WTC11 (cell line): Measurements from ENCODE around the gene CBX7. TPM values are rescaled to one million over a fixed set of nuclear protein-coding genes. Genes with fewer than 3 reads are reported as not detected.

Source experiments
- ATAC-seq: fragments of 200-7000 bp; cut with Tn5 transposase; 2 replicates; pipeline ENCODE4 v1.10.0; 2021; ENCODE audit warnings: mild to moderate bottlenecking, moderate library complexity
- CTCF ChIA-PET: fragments of 300-600 bp; sonication (Branson Sonifier 250); formaldehyde crosslinking; loops from one replicate; lab custom pipeline; 2021; ENCODE audit warnings: antibody characterized with exemption; lab: Charles Lee
- POLR2A ChIA-PET: fragments of 350-600 bp; sonication (Branson Sonifier 250); formaldehyde crosslinking; loops from one replicate; lab custom pipeline; 2021; ENCODE audit warnings: antibody characterized with exemption; lab: Charles Lee
- DNase-seq: peaks from one replicate; pipeline ENCODE4 v3.0.0; 2021; ENCODE audit warnings: low spot score
- H3K27ac Mint-ChIP-seq: 2 replicates; pipeline ENCODE4 v1.8.0; 2021; ENCODE audit warnings: mixed read lengths
- H3K27me3 Mint-ChIP-seq: 2 replicates; pipeline ENCODE4 v1.8.0; 2021; ENCODE audit warnings: low read depth, mild to moderate bottlenecking, moderate library complexity, mixed read lengths
- H3K36me3 Mint-ChIP-seq: 2 replicates; pipeline ENCODE4 v1.8.0; 2021; ENCODE audit warnings: mixed read lengths
- H3K4me1 Mint-ChIP-seq: 2 replicates; pipeline ENCODE4 v1.8.0; 2022; ENCODE audit warnings: mixed read lengths
- H3K4me3 Mint-ChIP-seq: 2 replicates; pipeline ENCODE4 v1.8.0; 2021; ENCODE audit warnings: mild to moderate bottlenecking, moderate library complexity, mixed read lengths
- H3K9me3 Mint-ChIP-seq: 2 replicates; pipeline ENCODE4 v1.8.0; 2021; ENCODE audit warnings: mixed read lengths
- CBFB ChIP-seq: sonication (generic); formaldehyde crosslinking; IDR thresholded peaks from 2 replicates; pipeline ENCODE4 v1.8.1; 2022; ENCODE audit warnings: mild to moderate bottlenecking, low read depth, missing genetic modification reagents
- E2F5 ChIP-seq: sonication (generic); formaldehyde crosslinking; IDR thresholded peaks from 2 replicates; pipeline ENCODE4 v1.8.1; 2022; ENCODE audit warnings: mild to moderate bottlenecking, moderate library complexity, missing genetic modification reagents
- GABPB1 ChIP-seq: sonication (generic); formaldehyde crosslinking; IDR thresholded peaks from 2 replicates; pipeline ENCODE4 v1.8.1; 2023; ENCODE audit warnings: mild to moderate bottlenecking, missing genetic modification reagents
- GRHL2 ChIP-seq: fragments of 250-450 bp; sonication (Bioruptor Pico); IDR thresholded peaks from 2 replicates; pipeline ENCODE4 v1.8.0; 2022; ENCODE audit warnings: mild to moderate bottlenecking, moderate library complexity; ENCODE audit not compliant: insufficient replicate concordance, severe bottlenecking
- JUN ChIP-seq: sonication (generic); formaldehyde crosslinking; IDR thresholded peaks from 2 replicates; pipeline ENCODE4 v1.8.0; 2023; ENCODE audit warnings: mild to moderate bottlenecking, missing genetic modification reagents
- MYBL2 ChIP-seq: sonication (generic); formaldehyde crosslinking; IDR thresholded peaks from 2 replicates; pipeline ENCODE4 v1.8.1; 2023; ENCODE audit warnings: mild to moderate bottlenecking, moderate library complexity, missing genetic modification reagents
- NR2C2 ChIP-seq: sonication (generic); formaldehyde crosslinking; IDR thresholded peaks from 2 replicates; pipeline ENCODE4 v1.8.0; 2022; ENCODE audit warnings: mild to moderate bottlenecking, missing genetic modification reagents
- OVOL2 ChIP-seq: fragments of 250-450 bp; sonication (Bioruptor Pico); IDR thresholded peaks from 2 replicates; pipeline ENCODE4 v1.9.0; 2021; ENCODE audit warnings: mild to moderate bottlenecking, borderline replicate concordance
- RELA ChIP-seq: sonication (generic); formaldehyde crosslinking; IDR thresholded peaks from 2 replicates; pipeline ENCODE4 v1.8.1; 2022; ENCODE audit warnings: missing genetic modification reagents, mild to moderate bottlenecking, borderline replicate concordance
- ZBTB21 ChIP-seq: sonication (generic); formaldehyde crosslinking; IDR thresholded peaks from 2 replicates; pipeline ENCODE4 v1.8.1; 2023; ENCODE audit warnings: mild to moderate bottlenecking, missing genetic modification reagents, borderline replicate concordance
- ZNF219 ChIP-seq: sonication (generic); formaldehyde crosslinking; IDR thresholded peaks from 2 replicates; pipeline ENCODE4 v1.8.0; 2023; ENCODE audit warnings: missing genetic modification reagents, mild to moderate bottlenecking, borderline replicate concordance
- ZNF671 ChIP-seq: fragments of 250-450 bp; sonication (Bioruptor Pico); IDR thresholded peaks from 2 replicates; pipeline ENCODE4 v1.8.0; 2021; ENCODE audit warnings: mild to moderate bottlenecking
- total RNA-seq: library from RNA; stranded (reverse); gene quantifications from 3 replicates; pipeline ENCODE4 v1.2.3, GENCODE V29; 2021
- TF ChIP-seq, protein P1 (sequence below): fragments of 250-450 bp; sonication (Bioruptor Pico); IDR thresholded peaks from 2 replicates; pipeline ENCODE4 v1.9.0; 2021; ENCODE audit warnings: mild to moderate bottlenecking
- TF ChIP-seq, protein P2 (sequence below): sonication (generic); formaldehyde crosslinking; IDR thresholded peaks from 2 replicates; pipeline ENCODE4 v1.8.0; 2022; ENCODE audit warnings: mild to moderate bottlenecking, missing genetic modification reagents
- TF ChIP-seq, protein P3 (sequence below): sonication (generic); formaldehyde crosslinking; conservative IDR thresholded peaks from 2 replicates; pipeline ENCODE4 v1.8.1; 2022; ENCODE audit warnings: mild to moderate bottlenecking, missing genetic modification reagents
- TF ChIP-seq, protein P4 (sequence below): sonication (generic); formaldehyde crosslinking; IDR thresholded peaks from 2 replicates; pipeline ENCODE4 v1.8.0; 2023; ENCODE audit warnings: missing genetic modification reagents, mild to moderate bottlenecking, borderline replicate concordance
- TF ChIP-seq, protein P5 (sequence below): sonication (generic); formaldehyde crosslinking; IDR thresholded peaks from 2 replicates; pipeline ENCODE4 v1.8.1; 2022; ENCODE audit warnings: missing genetic modification reagents, borderline replicate concordance
- TF ChIP-seq, protein P6 (sequence below): sonication (generic); formaldehyde crosslinking; IDR thresholded peaks from 2 replicates; pipeline ENCODE4 v1.8.1; 2022; ENCODE audit warnings: low read depth, mild to moderate bottlenecking, moderate library complexity, missing genetic modification reagents, borderline replicate concordance

CBX7 gene
- total RNA-seq, 1 experiment from 2014 or later = 10.6 TPM

DNA sequence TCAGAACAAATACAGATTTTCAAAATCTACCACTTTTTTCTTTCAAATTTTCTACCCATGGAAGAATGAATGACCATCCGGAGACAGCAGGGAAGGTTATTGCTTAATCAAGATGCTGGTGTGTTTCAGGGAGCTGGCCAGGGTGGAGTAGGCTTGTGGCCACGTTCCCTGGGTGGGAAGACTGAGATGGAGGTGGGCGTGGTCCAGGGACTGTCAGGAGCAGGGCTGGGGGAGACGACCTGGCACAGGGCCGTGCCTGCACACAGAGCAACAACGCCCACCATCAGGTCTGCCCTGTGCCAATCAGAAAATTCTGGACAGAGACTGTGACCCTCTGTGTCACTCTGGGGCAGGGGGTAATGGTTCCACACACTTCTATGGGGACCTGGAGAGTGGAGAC lies 62.6 kb downstream of the CBX7 start:
- CTCF ChIA-PET = no interaction called here
- 0 out of 2 replicates have a peak overlapping the region, but pooled peaks have one; percentile 68 for H3K27ac Mint-ChIP-seq
- no peak for ATAC-seq

DNA sequence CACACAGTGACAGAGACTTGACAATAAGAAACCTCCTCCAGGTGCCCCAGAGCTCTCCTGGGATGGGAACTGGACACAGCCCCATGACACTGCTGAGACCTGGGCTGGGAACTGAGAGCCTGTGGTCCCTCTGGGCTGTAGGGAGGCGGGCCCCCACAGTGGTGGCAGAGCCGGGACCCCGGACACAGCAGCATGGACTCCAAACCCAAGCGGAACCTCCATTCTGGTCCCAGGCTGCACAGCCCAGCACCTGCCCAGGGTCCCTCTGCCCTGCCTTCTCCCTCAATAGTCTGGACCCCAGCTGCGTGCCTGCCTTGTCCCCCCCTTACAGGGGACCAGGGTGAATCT lies 63.8 kb downstream of the CBX7 start:
- Mint-ChIP-seq H3K4me3 (no peak overlapping the region), H3K9me3 (no peaks in the 10 kb centered on the region), H3K27ac (peak overlapping the region; percentile 48), H3K4me1 (peaks cover 17% of the 10 kb centered on the region), H3K27me3 (peaks cover 3% of the 10 kb centered on the region; the same call in 1 of the 2 replicates), H3K36me3 (no peaks in the 10 kb centered on the region)
- TF ChIP-seq, protein P1, sequence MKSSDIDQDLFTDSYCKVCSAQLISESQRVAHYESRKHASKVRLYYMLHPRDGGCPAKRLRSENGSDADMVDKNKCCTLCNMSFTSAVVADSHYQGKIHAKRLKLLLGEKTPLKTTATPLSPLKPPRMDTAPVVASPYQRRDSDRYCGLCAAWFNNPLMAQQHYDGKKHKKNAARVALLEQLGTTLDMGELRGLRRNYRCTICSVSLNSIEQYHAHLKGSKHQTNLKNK (CRISPR knock-in tag) = no peak
- TF ChIP-seq GRHL2 (no peak), MYBL2 (no peak), JUN (CRISPR knock-in tag) (no peak), OVOL2 (CRISPR knock-in tag) (no peak), NR2C2 (CRISPR knock-in tag) (no peak)
- TF ChIP-seq, protein P2, sequence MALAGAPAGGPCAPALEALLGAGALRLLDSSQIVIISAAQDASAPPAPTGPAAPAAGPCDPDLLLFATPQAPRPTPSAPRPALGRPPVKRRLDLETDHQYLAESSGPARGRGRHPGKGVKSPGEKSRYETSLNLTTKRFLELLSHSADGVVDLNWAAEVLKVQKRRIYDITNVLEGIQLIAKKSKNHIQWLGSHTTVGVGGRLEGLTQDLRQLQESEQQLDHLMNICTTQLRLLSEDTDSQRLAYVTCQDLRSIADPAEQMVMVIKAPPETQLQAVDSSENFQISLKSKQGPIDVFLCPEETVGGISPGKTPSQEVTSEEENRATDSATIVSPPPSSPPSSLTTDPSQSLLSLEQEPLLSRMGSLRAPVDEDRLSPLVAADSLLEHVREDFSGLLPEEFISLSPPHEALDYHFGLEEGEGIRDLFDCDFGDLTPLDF = no peak
- TF ChIP-seq, protein P3, sequence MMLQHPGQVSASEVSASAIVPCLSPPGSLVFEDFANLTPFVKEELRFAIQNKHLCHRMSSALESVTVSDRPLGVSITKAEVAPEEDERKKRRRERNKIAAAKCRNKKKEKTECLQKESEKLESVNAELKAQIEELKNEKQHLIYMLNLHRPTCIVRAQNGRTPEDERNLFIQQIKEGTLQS = no peak
- TF ChIP-seq, protein P4, sequence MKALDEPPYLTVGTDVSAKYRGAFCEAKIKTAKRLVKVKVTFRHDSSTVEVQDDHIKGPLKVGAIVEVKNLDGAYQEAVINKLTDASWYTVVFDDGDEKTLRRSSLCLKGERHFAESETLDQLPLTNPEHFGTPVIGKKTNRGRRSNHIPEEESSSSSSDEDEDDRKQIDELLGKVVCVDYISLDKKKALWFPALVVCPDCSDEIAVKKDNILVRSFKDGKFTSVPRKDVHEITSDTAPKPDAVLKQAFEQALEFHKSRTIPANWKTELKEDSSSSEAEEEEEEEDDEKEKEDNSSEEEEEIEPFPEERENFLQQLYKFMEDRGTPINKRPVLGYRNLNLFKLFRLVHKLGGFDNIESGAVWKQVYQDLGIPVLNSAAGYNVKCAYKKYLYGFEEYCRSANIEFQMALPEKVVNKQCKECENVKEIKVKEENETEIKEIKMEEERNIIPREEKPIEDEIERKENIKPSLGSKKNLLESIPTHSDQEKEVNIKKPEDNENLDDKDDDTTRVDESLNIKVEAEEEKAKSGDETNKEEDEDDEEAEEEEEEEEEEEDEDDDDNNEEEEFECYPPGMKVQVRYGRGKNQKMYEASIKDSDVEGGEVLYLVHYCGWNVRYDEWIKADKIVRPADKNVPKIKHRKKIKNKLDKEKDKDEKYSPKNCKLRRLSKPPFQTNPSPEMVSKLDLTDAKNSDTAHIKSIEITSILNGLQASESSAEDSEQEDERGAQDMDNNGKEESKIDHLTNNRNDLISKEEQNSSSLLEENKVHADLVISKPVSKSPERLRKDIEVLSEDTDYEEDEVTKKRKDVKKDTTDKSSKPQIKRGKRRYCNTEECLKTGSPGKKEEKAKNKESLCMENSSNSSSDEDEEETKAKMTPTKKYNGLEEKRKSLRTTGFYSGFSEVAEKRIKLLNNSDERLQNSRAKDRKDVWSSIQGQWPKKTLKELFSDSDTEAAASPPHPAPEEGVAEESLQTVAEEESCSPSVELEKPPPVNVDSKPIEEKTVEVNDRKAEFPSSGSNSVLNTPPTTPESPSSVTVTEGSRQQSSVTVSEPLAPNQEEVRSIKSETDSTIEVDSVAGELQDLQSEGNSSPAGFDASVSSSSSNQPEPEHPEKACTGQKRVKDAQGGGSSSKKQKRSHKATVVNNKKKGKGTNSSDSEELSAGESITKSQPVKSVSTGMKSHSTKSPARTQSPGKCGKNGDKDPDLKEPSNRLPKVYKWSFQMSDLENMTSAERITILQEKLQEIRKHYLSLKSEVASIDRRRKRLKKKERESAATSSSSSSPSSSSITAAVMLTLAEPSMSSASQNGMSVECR = no peak
- ChIA-PET CTCF (interaction anchor here (0.9 kb wide), 1 partner anchor 320 kb away, joined by 4 read pairs; no protein-coding TSS in a partner anchor), POLR2A (no interaction called here)
- DNase-seq = no peak
- no peak for ATAC-seq

More for the DNA sequence above, 62.6 kb downstream of the CBX7 start:
- TF ChIP-seq CBFB = no peak
- no peak for TF ChIP-seq ZNF219 (CRISPR knock-in tag)
- TF ChIP-seq NR2C2 (CRISPR knock-in tag) = no peak
- TF ChIP-seq, protein P5, sequence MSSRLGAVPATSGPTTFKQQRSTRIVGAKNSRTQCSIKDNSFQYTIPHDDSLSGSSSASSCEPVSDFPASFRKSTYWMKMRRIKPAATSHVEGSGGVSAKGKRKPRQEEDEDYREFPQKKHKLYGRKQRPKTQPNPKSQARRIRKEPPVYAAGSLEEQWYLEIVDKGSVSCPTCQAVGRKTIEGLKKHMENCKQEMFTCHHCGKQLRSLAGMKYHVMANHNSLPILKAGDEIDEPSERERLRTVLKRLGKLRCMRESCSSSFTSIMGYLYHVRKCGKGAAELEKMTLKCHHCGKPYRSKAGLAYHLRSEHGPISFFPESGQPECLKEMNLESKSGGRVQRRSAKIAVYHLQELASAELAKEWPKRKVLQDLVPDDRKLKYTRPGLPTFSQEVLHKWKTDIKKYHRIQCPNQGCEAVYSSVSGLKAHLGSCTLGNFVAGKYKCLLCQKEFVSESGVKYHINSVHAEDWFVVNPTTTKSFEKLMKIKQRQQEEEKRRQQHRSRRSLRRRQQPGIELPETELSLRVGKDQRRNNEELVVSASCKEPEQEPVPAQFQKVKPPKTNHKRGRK = no peak
- TF ChIP-seq GABPB1 (CRISPR knock-in tag) = no peak
- TF ChIP-seq, protein P6, sequence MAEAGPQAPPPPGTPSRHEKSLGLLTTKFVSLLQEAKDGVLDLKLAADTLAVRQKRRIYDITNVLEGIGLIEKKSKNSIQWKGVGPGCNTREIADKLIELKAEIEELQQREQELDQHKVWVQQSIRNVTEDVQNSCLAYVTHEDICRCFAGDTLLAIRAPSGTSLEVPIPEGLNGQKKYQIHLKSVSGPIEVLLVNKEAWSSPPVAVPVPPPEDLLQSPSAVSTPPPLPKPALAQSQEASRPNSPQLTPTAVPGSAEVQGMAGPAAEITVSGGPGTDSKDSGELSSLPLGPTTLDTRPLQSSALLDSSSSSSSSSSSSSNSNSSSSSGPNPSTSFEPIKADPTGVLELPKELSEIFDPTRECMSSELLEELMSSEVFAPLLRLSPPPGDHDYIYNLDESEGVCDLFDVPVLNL (CRISPR knock-in tag) = no peak
- no peak for TF ChIP-seq OVOL2 (CRISPR knock-in tag)
- no peak for TF ChIP-seq RELA (CRISPR knock-in tag)
- TF ChIP-seq ZNF671 (CRISPR knock-in tag) = no peak
- no peak for TF ChIP-seq E2F5 (CRISPR knock-in tag)
- TF ChIP-seq ZBTB21 (CRISPR knock-in tag) = no peak
- Mint-ChIP-seq H3K27me3 (peaks cover 3% of the 10 kb centered on the region; the same call in 1 of the 2 replicates), H3K4me1 (peaks cover 17% of the 10 kb centered on the region), H3K4me3 (no peak overlapping the region), H3K9me3 (no peaks in the 10 kb centered on the region), H3K36me3 (no peaks in the 10 kb centered on the region)
- POLR2A ChIA-PET = no interaction called here
- DNase-seq = no peak
